HG03442 (cell line): ENCODE data around the gene FPGS.

Experiments used
- ATAC-seq: cut with Tn5 transposase; IDR thresholded peaks from one replicate; pipeline ENCODE4 v1.9.1; 2021; ENCODE audit warnings: mild to moderate bottlenecking, moderate library complexity; ENCODE audit not compliant: unreplicated experiment

FPGS gene

GRCh38 chr9:127810378-127811187 lies 7.9 kb downstream of the FPGS start:
- ATAC-seq = no peak

GRCh38 chr9:127812011-127812410 lies 9.3 kb downstream of the FPGS start:
- ATAC-seq = no peak

- ATAC-seq = no peak
These were observed 10.4 kb downstream of the FPGS start for GRCh38 chr9:127812936-127813675.

GRCh38 chr9:127813686-127814226 lies 11.1 kb downstream of the FPGS start:
- no peak for ATAC-seq

GRCh38 chr9:127814619-127815511 lies 12.2 kb downstream of the FPGS start:
- ATAC-seq = no peak

- no peak for ATAC-seq
These were observed 13.1 kb downstream of the FPGS start for GRCh38 chr9:127815512-127816361.

- no peak for ATAC-seq
These were observed 13.7 kb downstream of the FPGS start for GRCh38 chr9:127816362-127816725.

GRCh38 chr9:127816728-127817127 lies 14.0 kb downstream of the FPGS start:
- ATAC-seq = no peak

GRCh38 chr9:127817881-127818434 lies 15.3 kb downstream of the FPGS start:
- ATAC-seq = no peak

GRCh38 chr9:127818574-127818973 lies 15.9 kb downstream of the FPGS start:
- no peak for ATAC-seq

GRCh38 chr9:127822108-127822507 lies 19.4 kb downstream of the FPGS start:
- no peak for ATAC-seq

- no peak for ATAC-seq
These were observed 22.8 kb downstream of the FPGS start for GRCh38 chr9:127825319-127826051.

GRCh38 chr9:127826253-127826913 lies 23.7 kb downstream of the FPGS start:
- no peak for ATAC-seq

GRCh38 chr9:127828262-127829031 lies 25.8 kb downstream of the FPGS start:
- no peak for ATAC-seq

GRCh38 chr9:127829205-127829906 lies 26.7 kb downstream of the FPGS start:
- ATAC-seq = no peak

- no peak for ATAC-seq
These were observed 29.6 kb downstream of the FPGS start for GRCh38 chr9:127832248-127832647.

- no peak for ATAC-seq
These were observed 30.9 kb downstream of the FPGS start for GRCh38 chr9:127833555-127833954.
